ENCODE results near the gene PPFIA1.
"Not testable (repeated sequence)": the region's sequence is repeated elsewhere in the genome, so short reads cannot be mapped to it uniquely, and the experiment has no call there.

PPFIA1 gene

DNA sequence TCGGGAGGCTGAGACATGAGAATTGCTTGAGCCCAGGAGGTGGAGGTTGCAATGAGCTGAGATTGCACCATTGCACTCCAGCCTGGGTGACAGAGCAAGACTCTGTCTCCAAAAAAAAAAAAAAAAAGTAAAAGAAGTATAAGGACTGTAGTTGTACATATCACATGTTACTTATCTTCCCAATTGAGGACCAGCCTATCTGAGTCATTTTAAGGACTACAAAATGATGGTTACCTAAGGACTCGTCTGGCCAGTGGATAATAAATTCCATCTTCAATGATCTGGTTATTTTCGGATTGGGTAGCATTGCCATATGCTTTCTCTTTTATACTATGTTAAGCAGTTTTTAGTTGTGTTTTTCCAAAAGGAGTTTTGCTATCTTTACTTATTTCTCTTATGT lies 55.3 kb downstream of the PPFIA1 start:
- Histone ChIP-seq H3K9ac (ENCODE audit: low read length) (no peak overlapping the region), H3K4me3 (ENCODE audit: low read depth, low read length) (no peak overlapping the region), H3K4me1 (ENCODE audit: control insufficient read depth, insufficient read depth, low read length) (peaks cover 4% of the 10 kb centered on the region; the same call in 1 of the 2 replicates), H3K27me3 (ENCODE audit: control insufficient read depth, insufficient read depth, low read length) (no peaks in the 10 kb centered on the region), H3K9me3 (ENCODE audit: control insufficient read depth, insufficient read depth, low read depth, low read length) (no peaks in the 10 kb centered on the region), H3K36me3 (ENCODE audit: control insufficient read depth, insufficient read depth, low read length) (peaks cover 96% of the 10 kb centered on the region), H3K27ac (ENCODE audit: low read depth, low read length) (no peak overlapping the region)

GRCh38 chr11:70326365-70326811 lies 55.9 kb downstream of the PPFIA1 start:
- peaks cover 4% of the 10 kb centered on the region; the same call in 1 of the 2 replicates for H3K4me1 ChIP-seq (ENCODE audit: control insufficient read depth, insufficient read depth, low read length)
- no peak overlapping the region for H3K27ac ChIP-seq (ENCODE audit: low read depth, low read length)
- no peaks in the 10 kb centered on the region for H3K27me3 ChIP-seq (ENCODE audit: control insufficient read depth, insufficient read depth, low read length)
- H3K4me3 ChIP-seq (ENCODE audit: low read depth, low read length), result no peak overlapping the region
- H3K9me3 ChIP-seq (ENCODE audit: control insufficient read depth, insufficient read depth, low read depth, low read length), result no peaks in the 10 kb centered on the region
- H3K36me3 ChIP-seq (ENCODE audit: control insufficient read depth, insufficient read depth, low read length), result peaks cover 96% of the 10 kb centered on the region
- no peak overlapping the region for H3K9ac ChIP-seq (ENCODE audit: low read length)

- Histone ChIP-seq H3K27me3 (ENCODE audit: control insufficient read depth, insufficient read depth, low read length) (no peaks in the 10 kb centered on the region), H3K9ac (ENCODE audit: low read length) (no peak overlapping the region), H3K36me3 (ENCODE audit: control insufficient read depth, insufficient read depth, low read length) (peaks cover 96% of the 10 kb centered on the region), H3K4me3 (ENCODE audit: low read depth, low read length) (no peak overlapping the region), H3K9me3 (ENCODE audit: control insufficient read depth, insufficient read depth, low read depth, low read length) (no peaks in the 10 kb centered on the region), H3K4me1 (ENCODE audit: control insufficient read depth, insufficient read depth, low read length) (peaks cover 4% of the 10 kb centered on the region; the same call in 1 of the 2 replicates), H3K27ac (ENCODE audit: low read depth, low read length) (no peak overlapping the region)
Measured at GRCh38 chr11:70326833-70327232, 56.3 kb downstream of the PPFIA1 start.

DNA sequence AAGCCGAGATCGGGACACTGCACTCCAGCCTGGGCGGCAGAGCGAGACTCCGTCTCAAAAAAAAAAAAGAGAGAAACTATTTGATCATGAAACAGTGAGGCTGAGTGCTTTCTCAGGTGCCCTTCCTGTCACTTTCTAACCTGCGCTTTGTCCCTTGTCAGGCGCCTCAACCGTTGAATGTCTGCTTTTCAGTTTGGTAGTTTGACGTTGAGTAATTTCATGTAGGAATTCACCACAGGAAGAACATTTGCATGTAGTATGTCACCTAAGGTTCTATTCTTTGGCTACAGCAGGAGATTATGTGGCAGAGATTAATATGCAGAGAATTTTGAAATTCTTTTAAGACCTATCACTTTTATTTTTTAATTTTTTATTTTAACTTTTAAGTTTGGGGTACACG lies 57.2 kb downstream of the PPFIA1 start:
- Histone ChIP-seq H3K36me3 (ENCODE audit: control insufficient read depth, insufficient read depth, low read length) (peaks cover 96% of the 10 kb centered on the region), H3K9me3 (ENCODE audit: control insufficient read depth, insufficient read depth, low read depth, low read length) (no peaks in the 10 kb centered on the region), H3K27ac (ENCODE audit: low read depth, low read length) (no peak overlapping the region), H3K27me3 (ENCODE audit: control insufficient read depth, insufficient read depth, low read length) (no peaks in the 10 kb centered on the region), H3K4me1 (ENCODE audit: control insufficient read depth, insufficient read depth, low read length) (peaks cover 2% of the 10 kb centered on the region; the same call in 1 of the 2 replicates), H3K4me3 (ENCODE audit: low read depth, low read length) (no peak overlapping the region), H3K9ac (ENCODE audit: low read length) (no peak overlapping the region)

DNA sequence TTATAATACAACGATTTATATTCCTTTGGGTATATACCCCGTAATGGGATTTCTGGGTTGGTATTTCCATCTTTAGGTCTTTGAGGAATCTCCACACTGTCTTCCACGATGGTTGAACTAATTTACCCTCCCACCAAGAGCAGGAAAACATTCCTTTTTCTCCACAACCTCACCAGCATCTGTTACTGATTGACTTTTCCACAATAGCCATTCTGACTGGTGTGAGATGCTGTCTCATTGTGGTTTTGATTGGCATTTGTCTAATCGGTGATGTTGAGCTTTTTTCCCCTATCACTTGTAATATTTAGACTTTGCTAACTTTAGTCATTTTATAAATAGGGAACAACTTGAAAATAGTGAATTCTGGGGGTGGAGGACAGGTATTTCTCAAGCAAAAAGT lies 58.1 kb downstream of the PPFIA1 start:
- H3K36me3 ChIP-seq (ENCODE audit: control insufficient read depth, insufficient read depth, low read length), result peaks cover 96% of the 10 kb centered on the region
- H3K27ac ChIP-seq (ENCODE audit: low read depth, low read length), result no peak overlapping the region

DNA sequence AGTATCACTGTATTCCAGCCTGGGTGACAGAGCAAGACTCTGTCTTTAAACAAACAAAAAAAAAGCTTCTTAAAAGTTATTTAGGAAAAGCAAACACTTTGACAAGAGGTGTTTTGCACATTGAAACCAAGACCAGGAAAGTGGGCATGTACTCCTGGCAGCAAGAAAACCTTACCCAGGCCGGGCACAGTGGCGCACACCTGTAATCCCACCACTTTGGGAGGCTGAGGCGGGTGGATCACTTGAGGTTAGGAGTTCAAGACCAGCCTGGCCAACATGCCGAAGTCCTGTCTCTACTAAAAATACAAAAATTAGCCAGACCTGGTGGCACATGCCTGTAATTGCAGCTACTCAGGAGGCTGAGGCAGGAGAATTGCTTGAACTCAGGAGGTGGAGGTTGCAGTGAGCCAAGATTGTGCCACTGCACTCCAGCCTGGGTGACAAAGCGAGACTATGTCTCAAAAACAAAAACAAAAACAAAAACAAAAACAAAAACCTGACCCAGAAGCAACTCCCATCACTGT lies 60.9 kb downstream of the PPFIA1 start:
- H3K36me3 ChIP-seq (ENCODE audit: control insufficient read depth, insufficient read depth, low read length), result peaks cover 97% of the 10 kb centered on the region
- H3K9me3 ChIP-seq (ENCODE audit: control insufficient read depth, insufficient read depth, low read depth, low read length); H3K27ac ChIP-seq (ENCODE audit: low read depth, low read length); H3K4me3 ChIP-seq (ENCODE audit: low read depth, low read length); H3K27me3 ChIP-seq (ENCODE audit: control insufficient read depth, insufficient read depth, low read length); H3K9ac ChIP-seq (ENCODE audit: low read length); H3K4me1 ChIP-seq (ENCODE audit: control insufficient read depth, insufficient read depth, low read length): not testable (repeated sequence)

More for the DNA sequence above, 58.1 kb downstream of the PPFIA1 start:
- Histone ChIP-seq H3K4me1 (ENCODE audit: control insufficient read depth, insufficient read depth, low read length) (no peaks in the 10 kb centered on the region), H3K9ac (ENCODE audit: low read length) (no peak overlapping the region), H3K9me3 (ENCODE audit: control insufficient read depth, insufficient read depth, low read depth, low read length) (no peaks in the 10 kb centered on the region), H3K27me3 (ENCODE audit: control insufficient read depth, insufficient read depth, low read length) (no peaks in the 10 kb centered on the region), H3K4me3 (ENCODE audit: low read depth, low read length) (no peak overlapping the region)

DNA sequence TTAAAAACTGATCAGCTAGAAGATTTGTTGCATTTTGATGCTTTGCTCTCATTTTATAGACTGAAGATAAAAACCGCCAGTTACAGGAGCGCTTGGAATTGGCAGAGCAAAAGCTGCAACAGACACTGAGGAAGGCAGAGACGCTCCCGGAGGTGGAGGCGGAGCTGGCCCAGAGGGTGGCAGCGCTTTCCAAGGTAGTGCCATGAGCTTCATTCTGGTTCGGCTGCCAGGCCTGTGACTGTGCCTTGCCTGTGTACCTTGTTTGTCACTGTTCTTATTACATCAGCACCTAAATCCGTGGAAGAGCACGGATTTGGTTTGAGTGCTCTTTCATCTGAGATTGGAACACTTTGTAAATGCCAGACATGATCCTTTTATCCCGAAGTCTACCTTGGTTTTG lies 61.4 kb downstream of the PPFIA1 start:
- H3K27me3 ChIP-seq (ENCODE audit: control insufficient read depth, insufficient read depth, low read length), result no peaks in the 10 kb centered on the region
- H3K4me3 ChIP-seq (ENCODE audit: low read depth, low read length), result no peak overlapping the region
- H3K36me3 ChIP-seq (ENCODE audit: control insufficient read depth, insufficient read depth, low read length), result peaks cover 97% of the 10 kb centered on the region
- no peak overlapping the region for H3K9ac ChIP-seq (ENCODE audit: low read length)
- no peaks in the 10 kb centered on the region for H3K4me1 ChIP-seq (ENCODE audit: control insufficient read depth, insufficient read depth, low read length)
- H3K9me3 ChIP-seq (ENCODE audit: control insufficient read depth, insufficient read depth, low read depth, low read length), result no peaks in the 10 kb centered on the region
- H3K27ac ChIP-seq (ENCODE audit: low read depth, low read length), result no peak overlapping the region

DNA sequence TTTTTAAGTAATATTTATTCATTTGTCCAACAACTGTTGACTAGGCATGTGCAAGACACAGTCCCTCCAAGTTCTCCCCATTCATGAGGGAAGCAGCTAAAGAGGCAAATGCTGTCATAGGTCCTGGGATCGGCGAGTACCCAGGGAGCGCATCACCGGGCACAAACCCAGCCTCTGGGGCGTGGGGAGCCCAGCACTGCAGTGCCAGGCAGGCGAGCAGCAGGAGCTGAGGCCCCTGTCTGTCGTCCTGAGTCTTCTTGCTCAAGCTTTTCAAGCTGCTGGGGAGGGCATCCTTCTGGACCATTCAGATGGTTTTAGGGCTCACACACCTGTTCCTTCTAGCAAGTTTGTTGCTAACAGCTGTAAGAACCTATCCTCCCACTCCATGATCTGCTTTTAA lies 62.1 kb downstream of the PPFIA1 start:
- Histone ChIP-seq H3K27ac (ENCODE audit: low read depth, low read length) (no peak overlapping the region), H3K4me1 (ENCODE audit: control insufficient read depth, insufficient read depth, low read length) (no peaks in the 10 kb centered on the region), H3K9me3 (ENCODE audit: control insufficient read depth, insufficient read depth, low read depth, low read length) (no peaks in the 10 kb centered on the region), H3K36me3 (ENCODE audit: control insufficient read depth, insufficient read depth, low read length) (peaks cover 99% of the 10 kb centered on the region), H3K27me3 (ENCODE audit: control insufficient read depth, insufficient read depth, low read length) (no peaks in the 10 kb centered on the region), H3K4me3 (ENCODE audit: low read depth, low read length) (no peak overlapping the region), H3K9ac (ENCODE audit: low read length) (no peak overlapping the region)

DNA sequence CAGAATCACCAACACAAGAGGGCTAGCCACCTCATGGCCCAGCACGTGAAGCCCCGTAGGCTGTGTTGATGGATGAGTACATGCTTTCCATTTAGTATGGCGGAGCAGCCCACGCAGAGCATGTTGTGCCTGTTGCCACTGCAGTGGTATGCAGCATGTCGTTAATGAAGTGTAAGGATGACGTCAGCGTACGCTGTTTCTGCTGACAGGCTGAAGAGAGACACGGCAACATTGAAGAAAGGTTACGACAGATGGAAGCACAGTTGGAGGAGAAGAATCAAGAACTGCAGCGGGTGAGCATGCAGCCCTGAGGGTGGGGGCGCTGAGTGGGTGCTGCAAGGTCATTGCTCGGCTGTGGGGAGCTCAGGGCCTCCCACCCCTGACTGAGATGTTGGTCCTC lies 62.8 kb downstream of the PPFIA1 start:
- H3K9ac ChIP-seq (ENCODE audit: low read length), result no peak overlapping the region
- peaks cover 100% of the 10 kb centered on the region for H3K36me3 ChIP-seq (ENCODE audit: control insufficient read depth, insufficient read depth, low read length)
- H3K27me3 ChIP-seq (ENCODE audit: control insufficient read depth, insufficient read depth, low read length), result no peaks in the 10 kb centered on the region

GRCh38 chr11:70334351-70334995 lies 64.0 kb downstream of the PPFIA1 start:
- no peak overlapping the region for H3K4me3 ChIP-seq (ENCODE audit: low read depth, low read length)
- H3K9ac ChIP-seq (ENCODE audit: low read length), result no peak overlapping the region
- H3K27ac ChIP-seq (ENCODE audit: low read depth, low read length), result no peak overlapping the region
- peaks cover 100% of the 10 kb centered on the region for H3K36me3 ChIP-seq (ENCODE audit: control insufficient read depth, insufficient read depth, low read length)
- no peaks in the 10 kb centered on the region for H3K27me3 ChIP-seq (ENCODE audit: control insufficient read depth, insufficient read depth, low read length)
- no peaks in the 10 kb centered on the region for H3K9me3 ChIP-seq (ENCODE audit: control insufficient read depth, insufficient read depth, low read depth, low read length)
- H3K4me1 ChIP-seq (ENCODE audit: control insufficient read depth, insufficient read depth, low read length), result no peaks in the 10 kb centered on the region

More for the DNA sequence above, 62.8 kb downstream of the PPFIA1 start:
- no peak overlapping the region for H3K27ac ChIP-seq (ENCODE audit: low read depth, low read length)
- no peak overlapping the region for H3K4me3 ChIP-seq (ENCODE audit: low read depth, low read length)
- no peaks in the 10 kb centered on the region for H3K4me1 ChIP-seq (ENCODE audit: control insufficient read depth, insufficient read depth, low read length)
- H3K9me3 ChIP-seq (ENCODE audit: control insufficient read depth, insufficient read depth, low read depth, low read length), result no peaks in the 10 kb centered on the region

- no peaks in the 10 kb centered on the region for H3K9me3 ChIP-seq (ENCODE audit: control insufficient read depth, insufficient read depth, low read depth, low read length)
- H3K36me3 ChIP-seq (ENCODE audit: control insufficient read depth, insufficient read depth, low read length), result peaks cover 100% of the 10 kb centered on the region
- H3K27ac ChIP-seq (ENCODE audit: low read depth, low read length), result no peak overlapping the region
- H3K9ac ChIP-seq (ENCODE audit: low read length), result no peak overlapping the region
- H3K4me3 ChIP-seq (ENCODE audit: low read depth, low read length), result no peak overlapping the region
- H3K4me1 ChIP-seq (ENCODE audit: control insufficient read depth, insufficient read depth, low read length), result no peaks in the 10 kb centered on the region
- H3K27me3 ChIP-seq (ENCODE audit: control insufficient read depth, insufficient read depth, low read length), result no peaks in the 10 kb centered on the region
Measured at GRCh38 chr11:70335511-70335910, 65.0 kb downstream of the PPFIA1 start.
